Right renal cortex interstitium (tissue), 3 donors: ENCODE data around the gene WFDC11. TPM values are rescaled to one million over a fixed set of nuclear protein-coding genes. Genes with fewer than 3 reads are reported as not detected.
"Not testable (repeated sequence)": the region's sequence is repeated elsewhere in the genome, so short reads cannot be mapped to it uniquely, and the experiment has no call there.

Experiments used
- DNase-seq, 3 donors: peaks; one replicate each; pipeline ENCODE4 v3.0.0-alpha.2; 2013; ENCODE audit warnings: low read depth in 3 of 3, low spot score in 2 of 3
- polyA plus RNA-seq, 3 donors: library from polyadenylated mRNA; unstranded; fragments of 120-200 nt; gene quantifications; one replicate each; pipeline ENCODE4 v1.2.1, GENCODE V29; 2013; ENCODE audit not compliant: insufficient read length in 3 of 3

WFDC11 gene
- polyA plus RNA-seq: not detected

- DNase-seq: no peak
These were observed at the start of gene WFDC11 for GRCh38 chr20:45670139-45670538. Gene WFDC11 (minus strand): TSS chr20:45670239. CDS start chr20:45650600, 19,639 bp downstream.

- not testable (repeated sequence) for DNase-seq
These were observed 46.2 kb upstream of the WFDC11 start for GRCh38 chr20:45716141-45716688.

GRCh38 chr20:45704969-45705637 lies 35.1 kb upstream of the WFDC11 start, which contains the start of gene WFDC10B:
Gene WFDC10B (minus strand): TSS chr20:45705019. CDS start chr20:45685992, 19,027 bp downstream.
- DNase-seq: no peak

- no peak for DNase-seq
These were observed 31.8 kb upstream of the WFDC11 start, which contains the start of gene WFDC13 for GRCh38 chr20:45701873-45702272. Gene WFDC13 (plus strand): TSS chr20:45702038. CDS start chr20:45702124, 86 bp downstream.

GRCh38 chr20:45701104-45701503 lies 31.1 kb upstream of the WFDC11 start:
- DNase-seq: no peak

GRCh38 chr20:45695496-45695895 lies 25.5 kb upstream of the WFDC11 start:
- no peak for DNase-seq

GRCh38 chr20:45693346-45693745 lies 23.3 kb upstream of the WFDC11 start:
- not testable (repeated sequence) for DNase-seq

- no peak for DNase-seq
These were observed 15.9 kb upstream of the WFDC11 start for GRCh38 chr20:45685896-45686295.

- no peak for DNase-seq
These were observed 9.6 kb upstream of the WFDC11 start for GRCh38 chr20:45679650-45680049.

GRCh38 chr20:45672765-45673164 lies 2.7 kb upstream of the WFDC11 start:
- no peak for DNase-seq

- DNase-seq: not testable (repeated sequence)
These were observed 13.0 kb downstream of the WFDC11 start for GRCh38 chr20:45657038-45657437.

- not testable (repeated sequence) for DNase-seq
These were observed 18.3 kb downstream of the WFDC11 start for GRCh38 chr20:45651726-45652125.

GRCh38 chr20:45649312-45649863 lies 20.7 kb downstream of the WFDC11 start:
- DNase-seq: no peak

- DNase-seq: no peak
These were observed 22.5 kb downstream of the WFDC11 start for GRCh38 chr20:45647441-45648050.

GRCh38 chr20:45646875-45647274 lies 23.2 kb downstream of the WFDC11 start:
- no peak for DNase-seq

- DNase-seq: not testable (repeated sequence)
These were observed 24.2 kb downstream of the WFDC11 start for GRCh38 chr20:45645869-45646268.

- not testable (repeated sequence) for DNase-seq
These were observed 29.0 kb downstream of the WFDC11 start for GRCh38 chr20:45641076-45641475.

GRCh38 chr20:45639687-45640086 lies 30.4 kb downstream of the WFDC11 start:
- DNase-seq: no peak

- DNase-seq: no peak
These were observed 33.5 kb downstream of the WFDC11 start for GRCh38 chr20:45636513-45636912.

- no peak for DNase-seq
These were observed 38.9 kb downstream of the WFDC11 start, which contains the start of gene WFDC9 for GRCh38 chr20:45631184-45631583. Gene WFDC9 (minus strand): TSS chr20:45631284. CDS start chr20:45610181, 21,103 bp downstream.

GRCh38 chr20:45630371-45630770 lies 39.7 kb downstream of the WFDC11 start:
- no peak for DNase-seq
